Stimulated activated memory B cell treated with anti-CD40 and anti-IgM and Interleukin-4, amounts not matched to agents 10 μg/mL and 1 μg/mL and 100 μg/mL, for 72 hours (primary cell): ENCODE data around the gene CABCOCO1.
A peak's percentile ranks its signal among the peaks of the same experiment; 100 is the strongest.

ENCODE experiments used
- ATAC-seq: fragments of 150-1000 bp; cut with Tn5 transposase; 2 replicates; pipeline ENCODE4 v1.10.0; 2021
- H3K27ac Mint-ChIP-seq: one replicate; pipeline ENCODE4 v1.8.0; 2022; ENCODE audit warnings: mild to moderate bottlenecking, mixed read lengths
- H3K27me3 Mint-ChIP-seq: one replicate; pipeline ENCODE4 v1.8.0; 2022; ENCODE audit warnings: mixed read lengths
- H3K36me3 Mint-ChIP-seq: one replicate; pipeline ENCODE4 v1.8.0; 2022; ENCODE audit warnings: mixed read lengths
- H3K4me1 Mint-ChIP-seq: one replicate; pipeline ENCODE4 v1.8.0; 2022; ENCODE audit warnings: mixed read lengths
- H3K4me3 Mint-ChIP-seq: one replicate; pipeline ENCODE4 v1.8.0; 2022; ENCODE audit warnings: mild to moderate bottlenecking, moderate library complexity, mixed read lengths
- H3K9me3 Mint-ChIP-seq: one replicate; pipeline ENCODE4 v1.8.0; 2022; ENCODE audit warnings: mixed read lengths

Gene CABCOCO1

DNA sequence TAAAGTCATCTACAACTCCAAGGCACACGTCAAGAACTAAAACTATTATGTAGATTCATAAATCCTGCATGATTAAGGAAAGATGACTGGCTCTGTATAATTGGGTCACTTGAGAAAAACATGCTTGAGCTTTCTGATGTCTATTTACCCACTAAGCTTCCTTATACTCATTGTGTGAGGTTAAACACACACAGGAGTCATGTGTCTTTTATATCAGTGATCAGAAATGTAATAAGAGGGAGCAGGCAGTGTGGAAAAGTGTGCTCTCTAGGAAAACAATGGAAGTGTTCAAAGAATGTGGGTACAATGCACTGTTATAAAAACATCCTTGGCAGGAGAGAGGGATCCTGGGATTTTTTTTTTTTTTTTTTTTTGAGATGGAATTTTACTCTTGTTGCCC is 130.2 kb downstream of the CABCOCO1 start:
- Mint-ChIP-seq H3K9me3 (no peaks in the 10 kb centered on the region), H3K27me3 (no peaks in the 10 kb centered on the region), H3K4me3 (no peak overlapping the region), H3K4me1 (no peaks in the 10 kb centered on the region), H3K27ac (no peak overlapping the region), H3K36me3 (no peaks in the 10 kb centered on the region)
- no peak for ATAC-seq

DNA sequence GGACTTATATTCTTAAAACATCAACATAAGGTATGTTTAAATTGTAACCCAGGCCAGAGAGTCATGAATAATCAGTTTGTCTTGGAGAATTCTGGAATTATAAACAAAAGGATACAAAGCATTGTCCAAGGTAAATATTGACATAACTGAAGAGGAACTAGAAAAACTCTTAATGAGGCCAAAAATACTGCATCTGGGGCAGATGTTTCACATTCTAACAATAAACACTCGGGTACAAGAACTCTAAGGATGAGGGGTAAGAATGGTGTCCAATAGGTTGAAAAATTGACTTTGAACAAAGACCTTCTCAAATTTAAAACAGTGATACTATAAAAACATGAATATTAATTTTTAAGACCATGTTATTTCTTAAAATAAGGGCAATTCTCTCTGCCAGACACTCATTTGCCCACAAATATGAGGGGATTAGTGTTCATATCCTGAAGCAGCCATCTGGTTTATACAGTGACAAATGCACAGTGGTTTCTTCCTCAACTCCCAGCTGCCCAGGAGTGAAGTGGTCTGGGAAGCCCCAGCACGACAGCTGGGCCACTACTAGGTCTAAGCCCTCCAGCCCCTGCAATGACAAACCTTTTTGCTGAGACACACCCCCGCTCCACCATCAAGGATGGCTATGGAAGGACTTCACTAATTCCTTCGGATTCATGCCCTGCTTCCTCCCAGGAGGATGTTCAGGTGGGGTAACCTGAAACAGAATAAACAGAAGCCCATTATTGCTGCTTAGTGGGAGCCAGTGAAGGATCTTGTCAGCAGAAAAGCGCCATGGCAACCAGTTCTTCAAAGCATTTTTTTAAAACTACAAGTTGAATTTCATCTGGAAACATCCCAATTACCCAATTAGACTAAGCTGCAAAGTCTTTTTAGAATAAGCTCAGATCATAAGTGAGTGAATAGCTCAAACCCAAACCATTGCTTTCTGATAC is 131.3 kb downstream of the CABCOCO1 start:
- Mint-ChIP-seq H3K27ac (no peak overlapping the region), H3K9me3 (no peaks in the 10 kb centered on the region), H3K36me3 (no peaks in the 10 kb centered on the region), H3K4me3 (no peak overlapping the region), H3K27me3 (no peaks in the 10 kb centered on the region), H3K4me1 (no peaks in the 10 kb centered on the region)
- ATAC-seq: no peak

DNA sequence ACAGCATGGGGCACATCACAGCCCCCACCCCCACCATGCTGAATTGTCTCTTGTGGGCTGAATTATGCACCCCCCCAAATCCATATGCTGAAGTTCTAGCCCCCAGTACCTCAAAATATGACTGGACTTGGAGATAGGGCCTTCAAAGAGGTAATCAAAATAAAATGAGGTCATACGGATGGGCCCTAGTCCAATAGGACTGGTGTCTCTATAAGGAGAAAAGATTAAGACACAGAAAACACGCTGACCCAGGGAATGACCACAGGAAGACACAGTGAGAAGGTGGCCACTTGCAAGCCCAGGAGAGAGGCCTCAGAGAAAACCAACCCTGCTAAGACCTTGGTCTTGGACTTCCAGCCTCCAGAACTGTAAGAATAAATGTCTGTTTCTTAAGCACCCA is 132.4 kb downstream of the CABCOCO1 start:
- Mint-ChIP-seq H3K27ac (no peak overlapping the region), H3K4me1 (no peaks in the 10 kb centered on the region), H3K36me3 (no peaks in the 10 kb centered on the region), H3K9me3 (no peaks in the 10 kb centered on the region), H3K27me3 (no peaks in the 10 kb centered on the region), H3K4me3 (no peak overlapping the region)
- ATAC-seq: no peak

DNA sequence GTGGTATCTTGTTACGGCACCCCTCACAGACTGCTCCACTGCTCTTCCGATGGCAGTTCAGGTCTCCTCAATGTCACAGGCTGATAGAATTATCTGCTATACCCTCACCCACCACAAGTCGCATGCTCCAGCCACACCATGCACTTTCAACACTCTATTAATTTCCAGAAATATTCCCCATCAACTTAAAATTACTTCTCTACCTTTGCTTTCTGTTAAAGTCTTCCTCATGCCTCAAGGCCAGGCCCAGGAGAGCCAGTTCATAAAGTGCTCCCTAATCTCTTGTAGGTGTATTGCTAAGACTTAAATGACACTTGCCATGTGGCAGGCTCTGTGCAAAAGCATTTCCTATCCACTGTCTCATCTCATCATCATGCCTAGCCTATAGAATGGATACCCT is 132.8 kb downstream of the CABCOCO1 start:
- peak; percentile 16 for ATAC-seq
- no peaks in the 10 kb centered on the region for H3K27me3 Mint-ChIP-seq
- H3K4me3 Mint-ChIP-seq: no peak overlapping the region
- no peaks in the 10 kb centered on the region for H3K9me3 Mint-ChIP-seq
- H3K36me3 Mint-ChIP-seq: no peaks in the 10 kb centered on the region
- no peaks in the 10 kb centered on the region for H3K4me1 Mint-ChIP-seq
- H3K27ac Mint-ChIP-seq: no peak overlapping the region

DNA sequence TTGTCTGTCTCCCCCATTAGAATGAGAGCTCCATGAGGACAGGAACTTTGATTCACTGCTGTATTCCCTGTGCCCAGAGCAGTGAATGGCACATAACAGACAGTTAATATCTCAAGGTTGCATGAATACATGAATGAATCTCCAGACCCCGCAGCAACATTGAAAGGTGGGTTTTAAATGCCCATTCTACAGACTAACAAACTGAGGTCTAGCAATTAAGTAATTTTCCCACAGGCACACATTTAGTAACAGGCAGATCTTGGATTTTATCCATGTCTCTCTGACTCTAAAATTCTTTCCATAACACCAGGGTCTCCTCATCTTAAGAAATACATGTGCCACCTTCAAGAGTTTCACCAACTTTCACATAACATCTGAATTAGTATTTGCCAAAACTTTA is 134.1 kb downstream of the CABCOCO1 start:
- H3K27ac Mint-ChIP-seq: no peak overlapping the region
- no peaks in the 10 kb centered on the region for H3K9me3 Mint-ChIP-seq
- H3K4me1 Mint-ChIP-seq: no peaks in the 10 kb centered on the region
- no peaks in the 10 kb centered on the region for H3K27me3 Mint-ChIP-seq
- H3K4me3 Mint-ChIP-seq: no peak overlapping the region
- H3K36me3 Mint-ChIP-seq: no peaks in the 10 kb centered on the region
- ATAC-seq: no peak

DNA sequence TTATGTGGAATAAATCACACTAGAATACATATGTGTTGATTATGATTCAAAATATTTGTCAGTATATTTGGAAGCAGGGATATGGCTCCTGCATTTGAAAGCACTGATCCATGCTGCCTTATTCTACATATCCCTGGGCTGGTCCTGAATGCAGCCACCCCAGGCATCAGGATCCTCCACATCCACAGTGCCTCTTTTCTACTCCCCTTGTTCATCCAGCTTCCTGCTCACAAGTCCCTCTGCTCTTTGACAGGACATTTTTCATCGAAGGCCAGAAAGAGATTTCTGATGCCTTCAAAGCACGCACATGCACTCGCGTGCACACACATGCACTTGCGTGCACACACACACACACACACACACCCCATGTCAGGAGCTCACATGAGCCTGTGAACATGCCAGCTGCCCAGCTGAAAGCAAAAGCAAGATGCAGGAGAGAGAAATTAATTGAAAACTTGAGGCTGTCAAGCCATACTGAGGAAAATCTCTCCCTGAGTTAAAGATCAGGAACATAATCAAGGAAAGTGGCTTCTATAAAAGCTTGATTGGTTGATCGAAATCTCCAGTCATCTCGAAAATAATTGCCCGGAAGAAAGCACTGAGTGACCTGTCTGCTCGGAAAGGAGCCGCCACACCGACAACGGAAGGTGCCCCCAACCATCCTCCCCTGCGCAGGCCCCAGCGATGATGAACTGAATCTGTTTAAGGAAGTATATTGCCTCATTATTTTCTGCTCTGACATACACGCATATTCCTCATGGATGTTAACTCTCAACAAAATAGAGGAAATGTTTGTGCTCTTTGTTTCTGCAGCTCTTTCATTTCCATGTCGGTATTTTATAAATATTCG is 134.8 kb downstream of the CABCOCO1 start:
- Mint-ChIP-seq H3K4me3 (no peak overlapping the region), H3K27ac (no peak overlapping the region), H3K27me3 (no peaks in the 10 kb centered on the region), H3K36me3 (no peaks in the 10 kb centered on the region), H3K9me3 (no peaks in the 10 kb centered on the region), H3K4me1 (no peaks in the 10 kb centered on the region)
- no peak for ATAC-seq

DNA sequence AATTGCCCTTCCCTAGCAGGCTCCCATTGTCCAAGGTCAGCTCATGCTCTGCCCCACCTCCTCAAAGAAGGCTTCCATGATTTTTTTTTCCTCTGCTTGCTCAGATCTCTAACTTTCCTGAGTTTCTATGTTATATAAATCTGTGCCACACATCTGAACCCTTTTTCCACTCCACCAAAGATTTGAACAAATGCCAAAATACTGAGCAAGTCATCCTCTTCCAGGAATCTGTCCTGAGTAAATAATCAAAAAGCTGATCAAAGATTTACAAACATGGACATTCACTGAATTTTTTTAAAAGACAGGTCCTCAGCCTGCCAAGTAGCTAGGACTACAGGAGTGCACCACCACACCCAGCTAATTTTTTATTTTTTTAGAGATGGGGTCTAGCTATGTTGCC is 136.0 kb downstream of the CABCOCO1 start:
- H3K36me3 Mint-ChIP-seq: no peaks in the 10 kb centered on the region
- ATAC-seq: no peak
- H3K4me3 Mint-ChIP-seq: no peak overlapping the region
- H3K27ac Mint-ChIP-seq: no peak overlapping the region
- H3K4me1 Mint-ChIP-seq: no peaks in the 10 kb centered on the region
- H3K27me3 Mint-ChIP-seq: no peaks in the 10 kb centered on the region
- no peaks in the 10 kb centered on the region for H3K9me3 Mint-ChIP-seq

DNA sequence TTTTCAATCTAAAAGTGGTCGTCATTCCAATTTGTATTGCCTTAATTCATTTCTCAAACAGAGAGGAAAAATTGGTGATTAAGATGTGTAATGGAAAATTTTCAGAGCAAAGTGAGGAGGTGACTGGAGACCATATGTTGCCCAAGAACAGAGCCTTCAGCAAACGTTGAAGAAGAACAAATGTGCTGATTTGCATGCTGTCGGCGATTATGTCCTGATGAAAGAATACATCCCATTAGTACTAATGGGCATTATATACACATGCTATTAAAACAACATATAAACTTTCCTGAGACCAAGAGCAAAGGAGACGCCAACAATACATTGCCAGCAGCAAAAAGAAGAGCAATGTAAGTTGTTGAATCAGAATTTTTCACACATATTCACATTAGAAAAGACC is 138.8 kb downstream of the CABCOCO1 start:
- Mint-ChIP-seq H3K9me3 (no peaks in the 10 kb centered on the region), H3K27ac (no peak overlapping the region), H3K4me3 (no peak overlapping the region), H3K36me3 (no peaks in the 10 kb centered on the region), H3K27me3 (no peaks in the 10 kb centered on the region), H3K4me1 (peaks cover 6% of the 10 kb centered on the region)
- no peak for ATAC-seq

DNA sequence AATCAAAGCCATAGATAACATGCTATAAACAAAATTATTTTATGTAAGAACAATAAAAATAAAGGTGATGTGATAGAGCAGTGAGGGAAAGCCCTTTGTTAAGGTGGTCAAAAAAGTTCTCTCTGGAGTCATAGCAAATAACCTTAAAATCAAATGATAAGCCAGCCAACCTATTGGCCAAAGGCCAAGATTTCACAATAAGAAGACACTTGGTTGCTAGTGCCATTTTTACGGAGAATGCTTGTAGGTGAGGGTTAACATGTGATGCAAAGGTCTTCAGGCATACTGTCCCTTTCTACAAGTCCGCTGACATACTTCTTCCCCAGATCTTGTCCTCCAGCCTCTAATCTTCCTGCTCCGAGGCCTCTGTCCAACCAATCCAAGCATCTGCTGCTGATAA is 140.5 kb downstream of the CABCOCO1 start:
- Mint-ChIP-seq H3K36me3 (no peaks in the 10 kb centered on the region), H3K4me3 (no peak overlapping the region), H3K27me3 (no peaks in the 10 kb centered on the region), H3K27ac (no peak overlapping the region), H3K9me3 (no peaks in the 10 kb centered on the region), H3K4me1 (peaks cover 6% of the 10 kb centered on the region)
- no peak for ATAC-seq

DNA sequence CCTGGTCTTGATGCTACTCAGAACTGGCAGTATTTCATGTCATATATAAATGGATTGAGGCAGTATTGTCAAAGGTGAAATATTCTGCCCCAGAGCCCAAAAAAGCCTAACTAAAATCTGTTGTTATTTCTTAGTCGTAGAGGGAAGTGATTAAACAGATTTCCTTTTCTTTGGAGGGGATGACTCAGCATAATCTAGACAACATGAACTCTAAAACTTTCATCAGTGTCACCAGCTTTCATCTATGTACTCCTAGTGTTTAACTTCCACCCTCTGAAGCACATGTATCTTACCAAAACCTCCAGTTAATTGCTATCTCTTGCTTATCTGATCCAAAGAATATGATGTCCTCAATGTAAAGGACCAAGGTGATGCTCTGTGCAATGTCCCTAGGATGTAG is 141.7 kb downstream of the CABCOCO1 start:
- ATAC-seq: no peak
- Mint-ChIP-seq H3K4me3 (no peak overlapping the region), H3K9me3 (no peaks in the 10 kb centered on the region), H3K36me3 (no peaks in the 10 kb centered on the region), H3K27me3 (no peaks in the 10 kb centered on the region), H3K27ac (no peak overlapping the region), H3K4me1 (peaks cover 6% of the 10 kb centered on the region)

DNA sequence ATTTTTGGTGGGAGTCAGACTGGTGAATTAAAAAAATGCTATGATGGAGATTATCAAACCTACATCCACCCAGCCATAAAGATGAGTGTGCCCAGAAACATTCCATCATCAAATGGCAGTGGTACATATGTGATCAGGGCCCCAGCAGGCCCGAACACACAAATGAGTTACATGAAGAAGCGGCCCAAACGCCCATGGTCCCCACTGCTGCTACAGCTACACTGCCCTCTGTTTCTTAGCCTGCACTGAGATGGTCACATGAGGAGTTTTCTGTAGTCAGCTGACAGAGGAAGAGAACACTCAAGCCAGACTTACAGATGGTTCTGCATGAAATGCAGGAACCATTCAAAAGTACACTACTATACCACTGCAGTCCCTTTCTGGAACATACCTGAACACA is 142.4 kb downstream of the CABCOCO1 start:
- ATAC-seq: no peak

DNA sequence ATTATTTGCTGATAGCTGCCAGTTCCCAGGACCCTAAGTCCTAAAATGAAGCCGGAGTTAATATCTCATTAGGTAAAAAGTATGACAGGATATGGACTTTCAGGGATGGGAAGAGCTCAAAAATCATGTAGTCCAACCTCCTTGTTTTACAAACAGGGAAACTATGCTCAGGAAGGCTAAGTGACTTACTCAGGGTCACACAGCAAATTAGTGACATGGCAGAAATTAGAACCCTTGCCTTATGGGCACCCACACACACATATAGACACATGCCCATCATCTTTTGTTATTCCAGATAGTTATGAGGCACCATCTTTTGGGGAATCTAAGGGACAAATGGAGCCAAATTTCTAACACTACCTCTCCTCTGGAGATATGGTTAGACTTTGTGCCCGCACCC is 147.5 kb downstream of the CABCOCO1 start:
- peaks cover 12% of the 10 kb centered on the region for H3K4me1 Mint-ChIP-seq
- H3K9me3 Mint-ChIP-seq: no peaks in the 10 kb centered on the region
- no peaks in the 10 kb centered on the region for H3K36me3 Mint-ChIP-seq
- no peak overlapping the region for H3K4me3 Mint-ChIP-seq
- no peak overlapping the region for H3K27ac Mint-ChIP-seq
- H3K27me3 Mint-ChIP-seq: no peaks in the 10 kb centered on the region
- ATAC-seq: no peak

More for the DNA sequence above, 142.4 kb downstream of the CABCOCO1 start:
- Mint-ChIP-seq H3K27me3 (no peaks in the 10 kb centered on the region), H3K9me3 (no peaks in the 10 kb centered on the region), H3K36me3 (no peaks in the 10 kb centered on the region), H3K4me1 (peaks cover 6% of the 10 kb centered on the region), H3K27ac (no peak overlapping the region), H3K4me3 (no peak overlapping the region)

DNA sequence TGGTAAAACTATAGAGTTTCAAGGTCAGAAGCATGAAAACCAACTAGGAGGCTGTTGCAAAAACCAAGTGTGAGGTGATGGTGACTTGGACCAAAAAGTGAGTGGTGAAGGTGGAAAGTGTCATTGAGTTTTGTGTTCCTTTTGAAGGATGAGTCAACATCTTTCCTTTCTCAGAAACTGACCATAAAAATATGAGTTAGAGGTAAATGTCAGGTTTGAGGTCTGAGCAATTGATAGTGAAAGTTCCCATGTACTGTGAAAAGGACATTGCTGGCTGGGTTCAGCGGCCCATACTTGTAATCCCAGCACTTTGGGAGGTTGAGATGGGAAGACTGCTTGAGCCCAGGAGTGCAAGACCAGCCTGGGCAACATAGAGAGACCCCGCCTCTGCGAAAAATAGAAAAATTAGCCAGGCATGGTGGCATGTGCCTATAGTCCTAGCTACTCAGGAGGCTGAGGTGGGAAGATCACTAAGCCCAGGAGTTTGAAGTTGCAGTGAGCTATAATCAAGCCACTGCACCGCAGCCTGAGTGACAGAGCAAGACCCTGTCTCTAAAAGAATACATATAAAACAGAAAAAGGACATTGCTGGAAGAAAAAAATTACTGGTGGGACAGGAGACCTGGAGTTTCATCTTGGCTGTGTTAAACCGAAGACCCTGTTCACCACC is 149.5 kb downstream of the CABCOCO1 start:
- Mint-ChIP-seq H3K4me3 (no peak overlapping the region), H3K27me3 (no peaks in the 10 kb centered on the region)
- peak; percentile 47 for ATAC-seq

DNA sequence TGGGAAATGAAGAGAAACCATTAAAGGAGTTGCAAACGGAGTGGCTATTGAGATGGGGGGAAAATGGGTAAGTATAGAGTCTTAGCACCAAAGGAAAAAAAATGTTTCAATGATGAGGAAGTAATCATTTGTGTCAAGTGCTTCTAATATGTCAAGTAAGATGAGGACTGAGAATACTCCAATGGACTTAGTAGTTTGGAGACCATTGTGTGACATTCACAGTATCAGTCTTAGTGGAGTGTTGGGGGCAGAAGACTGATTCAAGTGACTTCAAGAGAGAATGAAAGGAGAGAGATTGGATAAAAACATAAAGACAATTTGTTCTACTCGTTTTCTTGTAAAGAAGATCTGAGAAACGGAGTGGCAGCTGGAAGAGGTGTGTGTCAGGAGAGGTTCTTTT is 150.2 kb downstream of the CABCOCO1 start:
- Mint-ChIP-seq H3K27ac (no peak overlapping the region), H3K36me3 (no peaks in the 10 kb centered on the region), H3K9me3 (no peaks in the 10 kb centered on the region), H3K4me3 (no peak overlapping the region), H3K27me3 (no peaks in the 10 kb centered on the region), H3K4me1 (peaks cover 12% of the 10 kb centered on the region)
- no peak for ATAC-seq

More for the DNA sequence above, 149.5 kb downstream of the CABCOCO1 start:
- Mint-ChIP-seq H3K9me3 (no peaks in the 10 kb centered on the region), H3K36me3 (no peaks in the 10 kb centered on the region), H3K4me1 (peaks cover 12% of the 10 kb centered on the region), H3K27ac (no peak overlapping the region)

DNA sequence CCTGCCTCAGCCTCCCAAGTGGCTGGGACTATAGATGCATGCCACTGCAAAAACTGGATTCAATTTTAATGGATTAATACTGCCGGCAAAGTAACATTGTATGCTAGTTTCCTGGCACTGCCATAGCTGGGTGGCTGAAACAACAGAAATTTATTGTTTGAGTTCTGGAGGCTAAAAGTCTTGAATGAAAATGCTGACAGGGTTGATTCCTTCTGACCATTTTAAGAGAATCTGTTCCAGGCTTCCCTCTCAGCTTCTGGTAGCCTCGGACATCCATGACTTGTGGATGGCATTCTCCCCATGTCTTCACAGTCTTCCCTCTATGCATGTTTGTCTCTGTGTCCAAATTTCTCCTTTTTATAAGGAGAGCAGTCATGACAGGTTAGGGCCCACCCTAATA is 151.4 kb downstream of the CABCOCO1 start:
- ATAC-seq: peak; percentile 8

More for the DNA sequence above, 151.4 kb downstream of the CABCOCO1 start:
- H3K27me3 Mint-ChIP-seq: no peaks in the 10 kb centered on the region
- no peak overlapping the region for H3K4me3 Mint-ChIP-seq
- no peak overlapping the region for H3K27ac Mint-ChIP-seq
- H3K36me3 Mint-ChIP-seq: no peaks in the 10 kb centered on the region
- H3K4me1 Mint-ChIP-seq: peaks cover 12% of the 10 kb centered on the region
- H3K9me3 Mint-ChIP-seq: no peaks in the 10 kb centered on the region
